RWPE2 (cell line): Measurements from ENCODE around the gene PARVA.

Source experiments
- ATAC-seq: fragments of 200-7000 bp; cut with Tn5 transposase; 3 replicates; pipeline ENCODE4 v1.9.1; 2021; ENCODE audit warnings: low read depth
- DNase-seq: peaks from one replicate; pipeline ENCODE4 v3.0.0-alpha.2; 2020; ENCODE audit warnings: low spot score
- H3K27ac ChIP-seq: fragments of 450-650 bp; 2 replicates; pipeline ENCODE4 v1.5.1; 2017; ENCODE audit warnings: mild to moderate bottlenecking; ENCODE audit not compliant: poor library complexity, severe bottlenecking
- H3K27me3 ChIP-seq: fragments of 250-450 bp; sonication (Bioruptor Pico); 2 replicates; pipeline ENCODE4 v1.5.1; 2021; ENCODE audit warnings: mild to moderate bottlenecking, moderate library complexity; ENCODE audit not compliant: insufficient read depth, poor library complexity, severe bottlenecking
- H3K36me3 ChIP-seq: fragments of 250-450 bp; sonication (Bioruptor Pico); 2 replicates; pipeline ENCODE4 v1.5.1; 2020; ENCODE audit warnings: low read depth, mild to moderate bottlenecking, moderate library complexity
- H3K4me1 ChIP-seq: fragments of 250-450 bp; sonication (Bioruptor Pico); 2 replicates; pipeline ENCODE4 v1.5.1; 2021; ENCODE audit warnings: mild to moderate bottlenecking, moderate library complexity; ENCODE audit not compliant: insufficient read depth, poor library complexity, severe bottlenecking
- H3K4me3 ChIP-seq: fragments of 250-450 bp; sonication (Bioruptor Pico); 2 replicates; pipeline ENCODE4 v1.5.1; 2021; ENCODE audit warnings: mild to moderate bottlenecking, moderate library complexity; ENCODE audit not compliant: severe bottlenecking
- H3K9me3 ChIP-seq: fragments of 250-450 bp; sonication (Bioruptor Pico); 2 replicates; pipeline ENCODE4 v1.5.1; 2021; ENCODE audit warnings: mild to moderate bottlenecking, moderate library complexity; ENCODE audit not compliant: severe bottlenecking
- CTCF ChIP-seq: fragments of 450-650 bp; IDR thresholded peaks from one replicate; pipeline ENCODE4 v1.5.1; 2017; ENCODE audit warnings: mild to moderate bottlenecking, moderate library complexity; ENCODE audit not compliant: poor library complexity, severe bottlenecking

PARVA gene

GRCh38 chr11:12534549-12534948, 157.2 kb downstream of the PARVA start:
- Histone ChIP-seq H3K4me1 (peaks cover 8% of the 10 kb centered on the region), H3K36me3 (no peaks in the 10 kb centered on the region), H3K4me3 (no peak overlapping the region), H3K9me3 (no peaks in the 10 kb centered on the region), H3K27me3 (no peaks in the 10 kb centered on the region), H3K27ac (no peak overlapping the region)
- ATAC-seq (no peak), DNase-seq (no peak)
- no peak for TF ChIP-seq CTCF

GRCh38 chr11:12535321-12535720, 157.9 kb downstream of the PARVA start:
- Histone ChIP-seq H3K9me3 (no peaks in the 10 kb centered on the region), H3K27me3 (no peaks in the 10 kb centered on the region), H3K4me3 (no peak overlapping the region), H3K27ac (no peak overlapping the region), H3K36me3 (no peaks in the 10 kb centered on the region), H3K4me1 (peaks cover 15% of the 10 kb centered on the region)
- TF ChIP-seq CTCF: no peak
- no peak for DNase-seq
- no peak for ATAC-seq

GRCh38 chr11:12536566-12536965, 159.2 kb downstream of the PARVA start:
- H3K27ac ChIP-seq: no peak overlapping the region
- TF ChIP-seq CTCF: no peak
- H3K4me1 ChIP-seq: peaks cover 28% of the 10 kb centered on the region
- ATAC-seq: no peak
- no peak for DNase-seq
- no peaks in the 10 kb centered on the region for H3K36me3 ChIP-seq
- no peaks in the 10 kb centered on the region for H3K27me3 ChIP-seq
- H3K9me3 ChIP-seq: no peaks in the 10 kb centered on the region
- no peak overlapping the region for H3K4me3 ChIP-seq

- Histone ChIP-seq H3K4me1 (peaks cover 31% of the 10 kb centered on the region), H3K9me3 (no peaks in the 10 kb centered on the region), H3K4me3 (no peak overlapping the region), H3K27me3 (no peaks in the 10 kb centered on the region), H3K36me3 (no peaks in the 10 kb centered on the region), H3K27ac (no peak overlapping the region)
- ATAC-seq (no peak), DNase-seq (no peak)
- no peak for TF ChIP-seq CTCF
These were observed 160.5 kb downstream of the PARVA start for GRCh38 chr11:12537778-12538401.

GRCh38 chr11:12538889-12539421, 161.6 kb downstream of the PARVA start:
- no peaks in the 10 kb centered on the region for H3K9me3 ChIP-seq
- H3K27ac ChIP-seq: peak overlapping the region; percentile 82
- H3K27me3 ChIP-seq: no peaks in the 10 kb centered on the region
- no peak for ATAC-seq
- H3K36me3 ChIP-seq: no peaks in the 10 kb centered on the region
- H3K4me1 ChIP-seq: peaks cover 37% of the 10 kb centered on the region
- H3K4me3 ChIP-seq: no peak overlapping the region
- DNase-seq: no peak
- no peak for TF ChIP-seq CTCF
